Activated gamma-delta T cell treated with anti-CD3 and anti-CD28 coated beads, Interleukin-2, amount 50 U/mL, for 16 hours (primary cell): ENCODE measurements around the gene PLA2G5.

ENCODE experiments used
- DNase-seq: peaks from one replicate; pipeline ENCODE4 v3.0.0-alpha.2; 2020; ENCODE audit warnings: low read depth

Gene PLA2G5

DNA sequence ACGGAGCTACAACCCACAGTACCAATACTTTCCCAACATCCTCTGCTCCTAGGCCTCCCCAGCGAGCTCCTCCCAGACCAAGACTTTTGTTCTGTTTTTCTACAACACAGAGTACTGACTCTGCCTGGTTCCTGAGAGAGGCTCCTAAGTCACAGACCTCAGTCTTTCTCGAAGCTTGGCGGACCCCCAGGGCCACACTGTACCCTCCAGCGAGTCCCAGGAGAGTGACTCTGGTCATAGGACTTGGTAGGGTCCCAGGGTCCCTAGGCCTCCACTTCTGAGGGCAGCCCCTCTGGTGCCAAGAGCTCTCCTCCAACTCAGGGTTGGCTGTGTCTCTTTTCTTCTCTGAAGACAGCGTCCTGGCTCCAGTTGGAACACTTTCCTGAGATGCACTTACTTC, 20.6 kb downstream of the PLA2G5 start:
- no peak for DNase-seq

DNA sequence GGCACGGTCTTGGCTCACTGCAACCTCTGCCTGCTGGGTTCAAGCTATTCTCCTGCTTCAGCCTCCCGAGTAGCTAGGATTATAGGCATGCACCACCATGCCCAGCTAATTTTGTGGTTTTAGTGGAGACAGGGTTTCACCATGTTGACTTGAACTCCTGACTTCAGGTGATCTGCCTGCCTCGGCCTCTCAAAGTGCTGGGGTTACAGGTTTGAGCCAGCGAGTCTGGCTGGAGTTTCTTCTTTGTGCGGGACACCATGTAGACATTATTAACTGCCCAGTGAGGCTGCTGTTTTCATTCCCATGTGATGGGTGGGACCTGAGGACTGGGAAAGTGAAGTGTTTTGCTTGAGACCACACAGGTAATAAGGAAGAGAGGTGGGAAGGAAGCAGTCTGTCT, 23.3 kb downstream of the PLA2G5 start:
- no peak for DNase-seq

DNA sequence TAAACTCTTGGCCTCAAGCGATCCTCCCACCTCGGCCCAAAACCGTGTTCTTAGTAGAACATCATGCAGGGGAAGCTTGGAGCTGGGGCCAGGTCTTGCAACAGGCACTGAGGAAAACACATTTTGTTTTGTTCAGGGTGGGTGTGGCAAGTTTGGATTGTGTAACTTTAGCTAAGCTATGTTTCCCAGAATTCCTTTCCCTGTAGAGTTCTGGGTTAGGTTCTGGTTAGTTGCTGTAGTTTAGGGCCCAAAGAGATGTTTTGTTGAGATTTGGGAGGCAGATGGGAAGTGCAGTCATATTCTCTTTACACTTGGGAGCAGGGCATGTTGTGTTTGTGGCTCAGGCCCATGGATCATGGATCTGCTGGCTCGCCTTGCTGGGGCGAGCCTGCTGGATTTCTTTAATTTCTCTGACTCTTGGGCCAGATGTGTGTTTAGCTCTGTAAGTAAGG, 24.0 kb downstream of the PLA2G5 start:
- no peak for DNase-seq

DNA sequence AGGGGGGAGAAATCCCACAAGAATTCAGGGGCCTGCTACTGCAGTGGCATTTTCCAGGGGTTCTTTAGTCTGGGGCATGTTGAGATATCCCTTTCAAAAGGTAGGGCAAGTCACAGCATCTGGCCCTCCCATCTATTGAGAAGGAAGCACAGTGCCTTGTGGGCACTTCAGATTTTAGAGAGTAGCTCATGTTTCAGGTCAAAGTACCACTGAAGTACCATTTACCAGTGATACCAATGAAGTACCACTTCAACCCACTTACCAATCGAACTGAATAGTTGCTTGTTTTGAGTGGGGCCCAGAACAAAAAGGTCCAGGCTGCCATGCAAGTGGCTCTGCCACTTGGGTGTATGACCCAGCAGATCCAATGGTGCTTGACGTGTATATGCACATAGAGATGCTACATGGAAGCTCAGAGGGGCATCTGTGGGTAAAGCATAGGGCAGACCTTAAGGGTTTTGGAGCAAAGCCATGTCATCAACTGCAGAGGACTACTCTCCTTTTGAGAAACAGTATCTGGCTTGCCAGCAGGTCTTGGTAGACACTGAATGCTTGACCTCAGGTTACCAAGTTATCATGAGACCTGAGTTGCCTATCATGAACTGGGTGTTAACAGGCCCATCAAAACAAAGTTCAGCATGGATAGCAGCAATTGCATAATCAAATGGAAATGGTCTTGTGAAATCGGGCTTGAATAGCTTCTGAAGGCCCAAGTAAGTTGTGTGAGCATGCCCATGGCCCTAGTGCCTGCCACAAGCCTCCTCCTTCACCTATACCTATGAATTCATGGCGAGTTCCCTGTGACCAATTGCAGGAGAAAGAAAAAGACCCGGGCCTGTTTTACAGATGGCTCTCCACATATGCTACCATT, 25.8 kb downstream of the PLA2G5 start:
- no peak for DNase-seq

DNA sequence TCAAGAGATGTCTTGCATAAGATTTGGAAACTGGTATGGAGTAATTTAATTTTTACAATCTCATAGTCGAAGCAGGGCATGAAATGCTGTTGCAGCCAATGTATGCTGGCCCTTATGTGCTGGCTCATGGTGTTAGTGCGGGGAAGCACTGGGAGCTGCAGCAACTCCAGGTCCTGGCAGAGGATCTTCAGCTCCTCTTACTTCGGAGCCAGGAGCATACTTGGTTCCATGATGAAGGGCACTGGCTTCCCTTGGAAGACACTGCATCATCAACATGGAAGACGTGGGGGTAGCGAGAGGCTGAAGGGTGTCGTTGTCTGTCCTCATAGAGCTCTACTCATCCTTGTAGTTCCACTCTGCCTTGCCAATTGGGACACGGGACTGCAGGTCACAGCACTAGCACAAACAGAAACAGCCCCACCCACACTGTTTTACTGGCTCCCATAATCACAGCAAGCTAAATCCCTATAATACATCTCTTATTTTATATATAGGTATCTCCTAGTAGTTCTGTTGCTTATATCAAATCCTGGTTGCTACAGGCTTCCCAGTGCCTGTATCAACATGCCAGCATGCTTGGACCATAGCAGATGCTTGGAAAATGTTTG, 26.9 kb downstream of the PLA2G5 start:
- no peak for DNase-seq

DNA sequence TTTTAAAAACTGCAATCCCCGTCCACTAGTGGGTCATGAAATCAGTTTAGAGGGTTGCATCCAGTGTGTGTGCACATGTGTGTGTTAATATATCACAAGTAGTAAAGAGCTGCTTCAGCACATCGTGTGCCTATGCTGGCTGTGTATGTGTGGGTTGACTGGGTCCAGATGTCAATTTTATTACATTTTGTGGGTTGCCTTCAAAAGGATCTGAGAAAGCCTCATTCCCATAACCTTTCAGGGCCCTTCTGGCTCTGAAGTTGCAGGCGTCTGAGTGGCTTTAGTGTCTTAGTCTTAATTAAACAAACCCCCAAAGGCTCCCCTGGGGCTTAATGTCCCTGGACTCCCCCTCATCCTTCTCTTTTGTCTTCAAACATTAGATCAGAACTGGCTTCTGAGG, 29.5 kb downstream of the PLA2G5 start:
- DNase-seq = no peak

DNA sequence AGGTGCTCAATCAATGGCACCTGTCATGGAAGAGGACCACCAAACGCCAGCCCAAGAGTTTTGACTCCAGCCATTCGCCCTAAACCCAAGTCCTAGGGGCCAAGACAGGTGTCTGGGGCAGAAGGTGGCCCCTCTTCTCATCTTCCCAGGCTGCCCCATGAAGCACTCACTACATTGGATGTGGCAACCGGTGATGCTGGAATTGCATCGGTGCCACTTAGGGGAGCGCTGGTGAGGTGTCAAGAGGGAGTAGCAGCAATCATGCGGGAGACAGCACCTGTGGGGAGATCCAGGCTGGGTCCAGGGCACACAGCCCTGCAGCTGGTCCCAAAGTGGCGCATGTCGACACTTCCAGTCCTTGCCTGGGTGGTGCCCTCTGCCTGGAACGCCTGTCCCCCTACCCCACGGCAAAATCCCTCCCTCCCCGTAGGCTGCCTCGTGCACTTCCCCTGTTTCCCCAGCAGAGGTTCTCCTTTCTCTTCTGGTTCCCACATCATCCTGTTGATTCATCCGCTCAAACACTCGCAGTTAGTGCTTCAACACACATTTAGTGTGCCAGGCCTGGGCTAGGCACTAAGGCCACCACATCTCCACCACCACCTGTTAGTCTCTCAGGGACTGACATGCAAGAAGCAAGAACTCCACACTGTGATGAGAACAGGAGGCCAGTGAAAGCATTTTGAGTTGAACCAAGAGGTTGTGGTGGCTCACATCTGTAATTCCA, 30.8 kb downstream of the PLA2G5 start:
- DNase-seq = no peak

DNA sequence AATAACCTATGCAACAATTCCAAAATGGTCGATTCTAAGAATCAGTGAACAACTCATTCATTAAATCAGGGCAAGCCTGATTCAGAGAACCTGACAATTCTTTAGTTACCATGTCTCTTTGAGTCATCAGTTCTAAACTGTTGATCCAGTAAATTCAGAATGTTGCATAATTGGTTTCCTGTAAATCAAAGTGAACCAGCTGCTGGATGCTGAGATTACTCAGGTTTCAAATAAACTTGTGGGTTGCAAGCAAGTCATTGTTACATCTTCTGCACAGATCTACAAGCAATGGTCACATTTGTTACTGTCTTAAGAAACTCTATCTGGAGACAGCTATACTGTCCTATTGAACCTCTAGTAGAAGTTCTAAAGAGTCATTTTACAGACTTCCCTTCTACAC, 32.9 kb downstream of the PLA2G5 start:
- no peak for DNase-seq

DNA sequence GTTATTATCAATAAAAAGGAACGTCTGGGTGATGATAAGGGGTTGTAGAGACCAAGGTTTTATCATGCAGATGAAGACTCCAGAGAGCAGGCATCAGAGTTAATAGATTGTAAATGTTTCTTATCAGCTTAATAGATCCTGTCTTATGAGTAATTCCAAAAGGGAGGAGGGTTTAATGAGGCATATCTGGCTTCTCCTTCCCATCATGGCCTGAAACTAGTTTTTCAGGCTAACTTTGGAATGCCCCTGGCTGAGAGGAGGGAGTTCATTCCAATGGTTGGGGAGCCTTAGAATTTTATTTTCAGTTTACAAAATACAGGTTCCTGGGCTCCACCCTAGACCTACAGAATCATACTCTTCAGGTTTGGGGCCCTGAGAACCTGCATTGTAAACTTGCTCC, 35.9 kb downstream of the PLA2G5 start:
- DNase-seq = no peak

DNA sequence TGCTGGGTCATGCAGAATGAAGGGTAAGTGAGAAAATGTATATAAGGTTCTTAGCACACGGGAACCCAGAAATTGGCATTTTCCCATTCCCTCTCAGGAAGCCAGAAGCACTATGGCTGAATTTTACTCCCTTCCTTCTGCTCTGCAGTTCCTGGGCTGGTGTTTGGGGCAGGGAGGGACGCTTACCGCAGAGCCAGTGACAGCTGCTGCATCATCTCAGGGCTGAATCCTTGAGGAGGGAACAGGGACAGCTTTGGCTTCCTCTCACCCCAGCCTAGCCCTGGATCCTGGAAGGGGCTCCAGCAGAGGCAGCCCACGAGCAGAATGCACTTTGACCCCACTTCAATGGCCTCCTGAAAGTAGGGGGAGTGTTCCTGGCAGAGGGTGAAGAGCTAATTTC, 37.4 kb downstream of the PLA2G5 start:
- DNase-seq = no peak

DNA sequence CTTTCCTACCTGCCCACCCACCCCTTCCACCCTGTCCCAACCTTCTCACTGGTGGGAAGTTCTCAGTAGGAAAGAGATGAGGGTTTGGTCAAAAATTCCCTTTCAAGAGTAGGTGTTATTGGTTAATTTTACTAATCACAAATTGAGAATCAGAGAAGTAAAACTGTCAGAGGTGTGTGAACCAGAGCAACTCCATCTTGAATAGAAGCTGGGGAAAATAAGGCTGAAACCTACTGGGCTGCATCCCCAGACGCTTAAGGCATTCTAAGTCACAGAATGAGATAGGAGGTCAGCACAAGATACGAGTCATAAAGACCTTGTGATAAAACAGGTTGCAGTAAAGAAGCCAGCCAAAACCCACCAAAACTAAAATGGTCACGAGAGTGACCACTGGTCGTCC, 37.8 kb downstream of the PLA2G5 start:
- DNase-seq = no peak

DNA sequence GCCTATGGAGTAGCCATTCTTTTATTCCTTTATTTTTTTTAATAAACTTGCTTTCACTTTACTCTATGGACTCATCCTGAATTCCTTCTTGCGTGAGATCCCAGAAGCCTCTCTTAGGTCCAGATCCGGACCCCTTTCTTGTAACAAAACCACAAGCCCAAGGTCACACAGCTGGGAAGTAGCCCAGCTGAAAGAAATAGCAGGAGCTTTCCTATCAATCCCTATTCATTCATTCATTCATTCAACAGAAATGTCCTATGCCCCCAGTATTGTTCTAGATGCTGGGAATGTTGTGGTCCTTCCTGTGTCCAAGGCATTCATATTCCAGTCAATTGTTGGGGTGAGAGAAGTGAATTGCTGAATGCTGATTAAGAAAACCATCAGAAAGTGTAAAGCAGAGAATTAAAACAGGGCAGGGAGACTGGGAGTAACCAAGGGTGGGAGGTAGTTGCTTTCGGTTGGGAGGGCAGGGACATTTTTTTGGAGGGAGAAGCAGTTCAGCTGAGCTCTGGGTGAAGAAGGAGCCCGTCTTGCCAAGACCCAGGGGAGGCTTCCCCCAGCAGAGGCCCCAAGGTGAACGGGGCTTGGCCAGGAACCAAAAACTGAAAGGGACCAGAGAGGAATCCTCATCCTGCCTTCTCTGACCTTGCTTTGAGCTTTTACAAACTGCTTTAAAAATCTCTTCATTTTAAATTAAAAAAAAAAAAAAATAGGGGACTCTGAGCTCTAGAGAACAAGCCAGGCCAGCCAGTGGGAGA, 38.6 kb downstream of the PLA2G5 start:
- DNase-seq = no peak

DNA sequence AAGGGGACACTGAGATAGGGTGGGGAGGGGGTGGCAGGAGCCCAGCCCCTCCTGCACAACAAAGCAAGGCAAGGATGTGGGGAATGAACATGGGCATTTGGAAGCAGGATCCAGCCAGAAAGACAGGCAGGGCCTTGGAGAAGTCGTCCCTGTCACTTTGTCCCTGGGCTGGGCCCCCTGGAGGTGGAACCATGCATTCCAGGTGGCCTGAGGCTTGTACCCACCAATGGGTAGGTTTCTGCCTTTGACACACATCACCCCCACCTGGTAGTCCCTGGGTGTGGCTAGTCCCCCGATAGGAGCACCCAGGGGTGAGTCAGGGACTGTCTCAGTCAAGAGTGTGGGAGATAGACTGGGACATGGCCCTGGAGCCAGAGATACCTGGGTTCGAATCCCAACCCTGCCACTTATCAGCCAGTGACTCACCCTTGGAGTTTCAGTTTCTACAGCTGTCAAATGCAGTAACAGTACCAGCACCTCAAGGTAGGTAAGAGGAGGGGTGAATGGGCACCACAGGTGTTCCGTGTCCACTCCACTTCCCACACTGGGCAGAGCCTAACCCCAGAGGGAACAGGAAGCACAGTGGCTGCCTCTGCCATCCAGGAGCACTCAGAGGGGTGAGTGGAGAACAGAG, 39.3 kb downstream of the PLA2G5 start:
- no peak for DNase-seq

DNA sequence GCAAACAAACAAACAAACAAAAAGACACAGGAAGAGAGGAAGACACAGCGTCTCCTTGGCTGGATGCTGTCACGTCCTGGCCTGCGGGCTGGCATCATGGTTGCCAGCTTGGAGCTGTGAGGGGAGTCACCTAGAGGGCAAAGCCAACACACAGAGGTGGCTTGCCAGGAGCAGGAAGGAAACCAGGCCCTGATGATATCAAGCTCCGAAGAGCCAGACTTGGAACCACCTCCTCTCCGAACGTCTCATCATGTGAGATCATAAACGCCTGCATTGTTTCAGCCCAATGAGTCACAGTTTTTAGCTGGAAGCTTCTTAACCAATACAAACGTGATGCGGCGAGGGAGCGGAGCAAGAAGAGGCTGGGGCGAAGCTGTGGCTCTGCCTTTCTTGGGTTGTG, 40.7 kb downstream of the PLA2G5 start:
- DNase-seq = no peak

DNA sequence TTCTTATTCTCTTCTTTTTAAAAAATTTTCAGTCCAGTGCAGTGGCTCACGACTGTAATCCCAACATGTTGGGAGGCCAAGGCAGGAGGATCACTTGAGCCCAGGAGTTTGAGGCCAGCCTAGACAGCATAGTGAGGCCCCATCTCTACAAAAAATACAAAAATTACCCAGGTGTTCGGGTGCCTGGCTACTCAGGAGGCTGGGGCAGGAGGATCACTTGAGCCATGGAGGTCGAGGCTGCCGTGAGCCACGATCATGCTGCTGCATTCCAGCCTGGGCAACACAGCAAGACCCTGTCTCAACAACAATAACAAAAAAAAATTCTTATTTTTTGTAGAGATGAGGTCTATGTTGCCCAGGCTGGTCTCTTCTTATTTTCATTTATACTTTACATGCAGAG, 41.5 kb downstream of the PLA2G5 start:
- no peak for DNase-seq

DNA sequence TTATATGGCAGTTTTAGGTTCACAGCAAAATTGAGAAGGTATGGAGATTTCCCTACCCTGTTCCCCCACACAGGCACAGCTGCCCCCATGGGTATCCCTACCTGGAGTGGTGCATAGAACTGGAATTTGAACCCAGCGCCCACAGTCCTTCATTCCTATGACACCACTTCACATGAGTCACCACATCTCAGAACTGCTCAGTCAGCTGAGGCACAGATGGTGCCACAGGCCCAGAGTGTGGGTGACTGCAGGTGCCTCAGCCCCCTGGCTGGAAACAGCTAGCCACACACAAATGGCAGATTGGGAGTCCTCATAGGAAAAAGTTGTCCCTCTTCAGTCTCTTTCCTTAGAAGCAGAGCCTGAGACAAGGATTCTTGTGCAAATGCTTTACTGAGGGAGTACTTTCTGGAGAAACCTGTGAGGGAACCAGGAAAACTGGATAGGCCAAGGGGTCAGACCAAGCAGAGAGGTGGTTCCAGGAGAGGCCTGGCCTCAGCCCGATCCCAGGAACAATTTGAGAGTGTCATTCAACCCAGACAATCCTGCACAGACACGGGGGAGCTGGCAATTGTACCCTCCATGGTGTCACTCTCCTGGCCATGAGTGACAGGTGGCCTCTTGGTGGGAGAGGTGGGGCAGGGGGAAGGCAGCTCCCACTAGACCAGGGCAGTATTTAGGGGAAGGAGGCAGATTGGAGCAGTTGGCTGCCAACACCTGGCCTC, 42.4 kb downstream of the PLA2G5 start:
- DNase-seq = no peak

DNA sequence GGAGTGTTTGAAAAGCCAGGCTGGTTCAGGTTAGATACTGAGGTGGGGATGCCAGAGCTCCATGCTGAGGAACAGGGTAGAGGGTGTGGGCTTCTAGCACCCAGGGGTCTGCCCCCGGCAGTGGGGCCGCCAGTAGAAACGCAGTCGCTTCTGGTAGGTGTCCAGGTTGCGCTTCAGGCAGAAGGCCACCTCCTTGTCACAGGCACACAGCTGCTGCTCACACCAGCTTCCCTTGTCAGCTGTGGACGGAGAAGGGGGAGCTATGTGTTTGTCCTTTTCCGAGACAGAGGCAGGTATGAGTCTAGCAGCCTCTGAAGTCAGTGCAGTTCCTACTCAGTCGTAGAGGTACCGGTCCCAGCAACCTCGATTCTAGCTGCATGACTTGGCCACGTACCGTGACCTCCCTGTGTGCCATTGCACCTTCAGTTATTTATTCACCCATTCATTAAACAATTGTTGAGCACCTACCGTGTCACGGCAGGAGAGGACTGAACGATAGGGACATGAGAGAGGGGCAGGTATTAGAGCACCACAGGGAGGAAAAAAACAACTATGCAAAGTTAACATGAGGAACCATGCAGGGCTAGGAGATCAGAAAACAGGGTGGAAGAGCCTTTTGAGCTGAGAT, 44.1 kb downstream of the PLA2G5 start:
- no peak for DNase-seq

DNA sequence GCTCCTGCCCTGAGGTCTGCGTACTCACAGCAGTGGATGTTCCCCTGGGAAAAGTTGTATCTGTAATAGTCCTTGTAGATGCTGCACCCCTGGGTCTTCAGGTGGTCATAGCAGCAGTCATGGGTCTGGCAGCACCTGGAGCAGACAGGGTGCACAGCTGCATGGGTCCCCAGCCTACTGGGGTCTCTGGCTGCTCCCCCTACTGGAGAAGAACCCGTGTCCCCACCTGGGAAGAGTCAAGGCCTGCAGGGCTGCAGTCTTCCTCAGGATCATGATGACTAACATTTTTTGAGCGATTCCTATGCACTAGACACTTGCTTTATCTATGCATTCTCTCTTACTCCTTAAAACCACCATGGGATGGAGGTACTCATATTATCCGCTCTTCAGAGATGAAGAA, 45.5 kb downstream of the PLA2G5 start:
- no peak for DNase-seq

DNA sequence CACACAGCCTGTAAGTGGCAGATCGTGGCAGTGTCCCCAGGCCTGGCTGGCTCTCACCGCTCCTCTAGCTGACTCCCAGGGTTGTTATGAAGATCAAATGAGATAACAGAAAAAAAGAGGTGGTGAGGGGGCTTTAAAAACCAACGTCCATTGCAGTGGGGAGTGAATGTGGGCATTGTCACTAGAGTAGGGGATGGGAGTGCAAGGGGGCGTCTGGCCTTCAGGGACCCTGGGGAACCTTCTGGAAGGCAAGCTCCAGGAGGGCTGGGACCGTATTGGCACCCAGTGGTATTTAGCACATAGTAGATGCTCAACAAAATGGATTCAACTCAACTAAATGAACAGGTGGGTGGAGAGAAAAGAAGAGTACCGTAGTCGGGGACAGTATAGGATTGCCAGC, 45.9 kb downstream of the PLA2G5 start:
- no peak for DNase-seq

DNA sequence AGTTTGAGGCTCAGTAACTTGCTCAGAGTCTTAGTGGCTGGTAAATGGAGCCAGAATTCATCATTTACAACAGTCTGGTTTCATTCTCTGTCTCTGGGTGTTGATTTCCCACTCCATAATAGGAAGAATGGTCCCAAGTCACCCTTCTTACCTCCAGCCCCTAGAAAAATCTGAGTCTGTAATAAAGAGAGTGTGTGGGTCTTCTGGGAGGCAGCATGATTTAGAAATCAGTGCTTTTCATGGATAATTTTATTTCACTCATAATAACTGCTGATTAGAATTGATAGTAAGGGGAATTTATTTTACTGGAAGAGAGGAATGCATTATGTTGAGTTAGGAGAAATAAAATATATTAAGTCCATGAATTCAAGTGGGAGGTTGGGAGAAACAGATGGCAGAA, 47.2 kb downstream of the PLA2G5 start:
- no peak for DNase-seq

DNA sequence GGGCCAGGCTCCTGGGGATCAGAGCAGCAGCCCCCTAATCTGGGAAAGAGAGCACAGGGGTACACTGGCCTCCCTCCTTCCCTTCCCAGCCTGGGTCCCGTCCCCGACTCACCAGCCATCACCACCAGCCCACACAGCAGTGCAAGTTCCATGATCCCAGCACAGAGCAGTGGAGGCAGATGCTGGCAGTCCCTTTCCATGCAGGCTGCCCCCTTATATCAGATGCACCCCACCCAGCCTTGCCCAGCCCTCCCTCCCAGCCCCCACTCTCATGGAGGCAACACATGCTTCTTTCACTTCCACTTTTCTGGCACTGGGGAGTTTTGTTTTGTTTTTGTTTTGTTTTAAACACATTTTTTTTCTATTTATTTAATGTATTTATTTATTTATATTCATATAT, 49.4 kb downstream of the PLA2G5 start, which contains the start of gene PLA2G2D:
Gene PLA2G2D, minus strand, starts transcription at position 190 of the 400 bp plus-strand sequence. Its CDS starts 38 bp downstream, at position 152.
- DNase-seq = no peak
